SU-DHL-6 (cell line): ENCODE measurements around the gene CHCHD3.

Source experiments
- H2AFZ ChIP-seq: fragments of 200-600 bp; sonication (generic); 2 replicates; pipeline ENCODE4 v1.6.1; 2014; ENCODE audit warnings: low read depth, mild to moderate bottlenecking, moderate library complexity, mixed read lengths, antibody characterized with exemption, low read length; ENCODE audit not compliant: severe bottlenecking
- H3F3A ChIP-seq: fragments of 200-600 bp; shearing (Covaris generic); 2 replicates; pipeline ENCODE4 v1.6.0; 2016; ENCODE audit warnings: antibody characterized with exemption, mild to moderate bottlenecking; ENCODE audit not compliant: insufficient read depth
- H3K27ac ChIP-seq: fragments of 200-600 bp; sonication (generic); 2 replicates; pipeline ENCODE4 v1.5.1; 2016; ENCODE audit warnings: low read depth, mild to moderate bottlenecking, low read length, moderate library complexity, mixed read lengths
- H3K27me3 ChIP-seq: fragments of 200-600 bp; sonication (generic), shearing (Covaris generic); 2 replicates; pipeline ENCODE4 v1.6.0; 2014; ENCODE audit warnings: mild to moderate bottlenecking, low read length
- H3K36me3 ChIP-seq: fragments of 200-600 bp; sonication (generic); 2 replicates; pipeline ENCODE4 v1.6.1; 2014; ENCODE audit warnings: mild to moderate bottlenecking, low read length, mixed read lengths
- H3K4me2 ChIP-seq: fragments of 300-600, 200-600 bp; shearing (Covaris generic), sonication (generic); 2 replicates; pipeline ENCODE4 v1.6.0; 2014; ENCODE audit warnings: low read length, low read depth, mild to moderate bottlenecking; ENCODE audit not compliant: poor library complexity, severe bottlenecking
- H3K4me3 ChIP-seq: fragments of 200-600 bp; sonication (generic); 2 replicates; pipeline ENCODE4 v1.5.1; 2014; ENCODE audit warnings: antibody characterized with exemption, low read length, mild to moderate bottlenecking, mixed read lengths; ENCODE audit not compliant: insufficient read depth, poor library complexity, severe bottlenecking
- H3K79me2 ChIP-seq: fragments of 200-600 bp; sonication (generic); 2 replicates; pipeline ENCODE4 v1.6.1; 2014; ENCODE audit warnings: mild to moderate bottlenecking, low read length, moderate library complexity; ENCODE audit not compliant: insufficient read depth
- H3K9ac ChIP-seq: fragments of 200-600 bp; sonication (generic); 2 replicates; pipeline ENCODE4 v1.7.0; 2014; ENCODE audit warnings: mild to moderate bottlenecking, low read length
- H3K9me2 ChIP-seq: fragments of 200-600 bp; sonication (generic); replicated peaks from 2 replicates; pipeline ENCODE4 v1.6.1; 2014; ENCODE audit warnings: low read length; ENCODE audit not compliant: insufficient read depth
- H3K9me3 ChIP-seq: fragments of 200-600 bp; sonication (generic); 2 replicates; pipeline ENCODE4 v1.6.1; 2014; ENCODE audit warnings: low read length, mixed read lengths; ENCODE audit not compliant: insufficient read depth
- H4K20me1 ChIP-seq: fragments of 200-600 bp; sonication (generic); 2 replicates; pipeline ENCODE4 v1.6.1; 2014; ENCODE audit warnings: low read depth, mild to moderate bottlenecking, antibody characterized with exemption, low read length, moderate library complexity, mixed read lengths
- EZH2phosphoT487 ChIP-seq: fragments of 200-600 bp; sonication (generic), shearing (Covaris generic); conservative IDR thresholded peaks from 2 replicates; pipeline ENCODE4 v1.6.1; 2018; ENCODE audit warnings: mild to moderate bottlenecking, antibody characterized with exemption, low read length, moderate library complexity, mixed read lengths
- TF ChIP-seq, protein P1 (sequence below): fragments of 200-600 bp; sonication (generic); IDR thresholded peaks from one replicate; pipeline ENCODE4 v1.5.1; 2017; ENCODE audit warnings: antibody characterized with exemption, mild to moderate bottlenecking, low read length, moderate library complexity; ENCODE audit not compliant: insufficient read depth, poor library complexity, severe bottlenecking

CHCHD3 gene

DNA sequence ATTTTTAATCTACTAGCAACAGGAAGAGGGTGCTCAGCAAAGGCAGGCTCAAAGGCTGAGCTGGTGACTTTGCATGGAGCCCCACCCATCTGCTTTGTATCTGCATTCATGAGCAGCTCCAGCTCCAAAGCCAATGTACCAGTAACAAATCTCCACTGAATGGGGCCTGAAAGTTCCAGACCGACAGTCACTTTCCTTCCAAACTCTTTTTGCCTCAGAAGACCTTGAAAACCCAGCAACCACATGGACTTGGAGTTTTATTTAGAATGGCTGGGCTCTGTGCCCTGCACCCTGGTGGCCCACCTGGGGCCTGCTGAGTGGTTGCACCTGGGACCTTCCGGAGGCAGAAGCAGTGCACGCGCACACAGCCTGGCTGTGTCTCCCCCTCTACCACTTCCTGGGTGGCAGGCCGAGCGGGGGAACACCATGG lies 310.6 kb downstream of the CHCHD3 start:
- Histone ChIP-seq H3K36me3 (no peaks in the 10 kb centered on the region), H3K79me2 (no peaks in the 10 kb centered on the region), H3K4me3 (no peak overlapping the region), H3F3A (no peaks in the 10 kb centered on the region), H4K20me1 (no peaks in the 10 kb centered on the region), H3K27me3 (no peaks in the 10 kb centered on the region), H2AFZ (peak overlapping the region; percentile 9), H3K27ac (peak overlapping the region; percentile 5; the same call in 1 of the 2 replicates), H3K4me2 (peak overlapping the region; percentile 24), H3K9me3 (peaks cover 10% of the 10 kb centered on the region; the same call in 1 of the 2 replicates), H3K9me2 (no peaks in the 10 kb centered on the region), H3K9ac (no peak overlapping the region)
- no peak for TF ChIP-seq EZH2phosphoT487
- TF ChIP-seq, protein P1, sequence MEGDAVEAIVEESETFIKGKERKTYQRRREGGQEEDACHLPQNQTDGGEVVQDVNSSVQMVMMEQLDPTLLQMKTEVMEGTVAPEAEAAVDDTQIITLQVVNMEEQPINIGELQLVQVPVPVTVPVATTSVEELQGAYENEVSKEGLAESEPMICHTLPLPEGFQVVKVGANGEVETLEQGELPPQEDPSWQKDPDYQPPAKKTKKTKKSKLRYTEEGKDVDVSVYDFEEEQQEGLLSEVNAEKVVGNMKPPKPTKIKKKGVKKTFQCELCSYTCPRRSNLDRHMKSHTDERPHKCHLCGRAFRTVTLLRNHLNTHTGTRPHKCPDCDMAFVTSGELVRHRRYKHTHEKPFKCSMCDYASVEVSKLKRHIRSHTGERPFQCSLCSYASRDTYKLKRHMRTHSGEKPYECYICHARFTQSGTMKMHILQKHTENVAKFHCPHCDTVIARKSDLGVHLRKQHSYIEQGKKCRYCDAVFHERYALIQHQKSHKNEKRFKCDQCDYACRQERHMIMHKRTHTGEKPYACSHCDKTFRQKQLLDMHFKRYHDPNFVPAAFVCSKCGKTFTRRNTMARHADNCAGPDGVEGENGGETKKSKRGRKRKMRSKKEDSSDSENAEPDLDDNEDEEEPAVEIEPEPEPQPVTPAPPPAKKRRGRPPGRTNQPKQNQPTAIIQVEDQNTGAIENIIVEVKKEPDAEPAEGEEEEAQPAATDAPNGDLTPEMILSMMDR, result no peak

DNA sequence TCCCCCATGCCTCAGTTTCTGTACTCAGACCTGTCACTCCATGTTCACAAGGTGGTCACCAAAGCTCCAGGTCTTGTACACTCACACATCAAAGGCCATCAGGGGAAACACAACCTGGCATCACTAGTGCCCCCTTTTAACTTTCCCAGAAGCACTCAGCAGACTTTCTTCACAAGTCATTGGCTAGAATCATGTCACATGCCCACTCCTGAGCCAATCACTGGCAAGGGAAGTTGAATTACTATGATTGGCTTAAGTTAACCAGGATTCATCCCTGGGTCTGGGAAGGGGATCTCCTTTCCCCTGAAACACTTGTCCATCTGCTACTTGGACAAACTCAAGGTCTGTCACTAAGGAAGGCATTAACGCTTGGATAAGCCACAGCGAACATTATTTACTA lies 311.8 kb downstream of the CHCHD3 start:
- Histone ChIP-seq H3K9me2 (no peaks in the 10 kb centered on the region), H3K79me2 (no peaks in the 10 kb centered on the region), H3F3A (no peaks in the 10 kb centered on the region), H4K20me1 (no peaks in the 10 kb centered on the region), H3K4me3 (no peak overlapping the region), H3K27me3 (no peaks in the 10 kb centered on the region), H2AFZ (no peak overlapping the region), H3K4me2 (no peak overlapping the region), H3K36me3 (no peaks in the 10 kb centered on the region), H3K9me3 (peaks cover 10% of the 10 kb centered on the region; the same call in 1 of the 2 replicates), H3K9ac (no peak overlapping the region), H3K27ac (no peak overlapping the region)
- TF ChIP-seq, protein P1, result no peak
- no peak for TF ChIP-seq EZH2phosphoT487

DNA sequence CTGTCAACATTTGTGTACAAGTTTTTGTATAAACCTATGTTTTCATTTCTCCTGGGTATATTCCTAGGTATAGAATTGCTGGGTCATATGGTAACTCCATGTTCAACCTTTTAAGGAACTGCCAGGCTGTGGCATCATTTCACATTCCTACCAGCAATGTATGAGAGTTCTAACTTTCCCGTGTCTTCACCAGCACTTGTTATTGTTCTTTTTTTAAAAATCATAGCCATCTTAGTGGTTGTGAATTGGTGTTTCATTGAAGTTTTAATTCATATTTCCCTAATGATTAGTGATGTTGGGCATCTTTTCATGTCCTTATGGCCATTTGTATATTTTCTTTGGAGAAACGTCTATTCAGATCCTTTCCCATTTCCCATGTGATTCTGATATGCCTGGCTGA lies 312.6 kb downstream of the CHCHD3 start:
- no peaks in the 10 kb centered on the region for H3K9me2 ChIP-seq
- H3K27ac ChIP-seq, result no peak overlapping the region
- no peaks in the 10 kb centered on the region for H3K36me3 ChIP-seq
- H3K79me2 ChIP-seq, result no peaks in the 10 kb centered on the region
- TF ChIP-seq, protein P1, result no peak
- no peak for TF ChIP-seq EZH2phosphoT487
- H4K20me1 ChIP-seq, result no peaks in the 10 kb centered on the region
- no peaks in the 10 kb centered on the region for H3F3A ChIP-seq
- H3K27me3 ChIP-seq, result no peaks in the 10 kb centered on the region
- H3K9me3 ChIP-seq, result peaks cover 10% of the 10 kb centered on the region; the same call in 1 of the 2 replicates
- no peak overlapping the region for H3K4me3 ChIP-seq
- no peak overlapping the region for H2AFZ ChIP-seq
- H3K9ac ChIP-seq, result no peak overlapping the region
- H3K4me2 ChIP-seq, result no peak overlapping the region

DNA sequence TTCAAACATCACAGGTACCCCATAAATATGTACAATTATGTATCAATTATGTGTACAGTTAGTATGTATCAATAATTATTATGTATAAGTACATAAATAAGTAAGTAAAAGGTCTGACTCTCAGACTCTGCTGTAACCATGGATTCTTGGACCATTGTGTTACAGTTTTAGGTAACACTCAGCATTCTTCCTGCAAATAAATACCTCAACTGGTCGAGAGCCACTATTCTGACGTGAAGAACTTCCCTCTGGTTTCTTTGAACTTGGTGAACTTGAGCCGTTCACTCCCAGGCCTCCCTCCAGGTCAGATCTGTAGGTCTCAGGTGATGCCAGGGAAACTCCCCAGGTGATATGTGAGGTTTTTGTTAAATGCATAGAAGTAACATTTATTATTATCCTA lies 313.8 kb downstream of the CHCHD3 start:
- Histone ChIP-seq H4K20me1 (no peaks in the 10 kb centered on the region), H3K36me3 (no peaks in the 10 kb centered on the region), H3K4me2 (no peak overlapping the region), H3K9me3 (peaks cover 10% of the 10 kb centered on the region; the same call in 1 of the 2 replicates), H3K79me2 (no peaks in the 10 kb centered on the region), H3K27me3 (no peaks in the 10 kb centered on the region), H3K4me3 (no peak overlapping the region), H3K27ac (no peak overlapping the region), H3K9me2 (no peaks in the 10 kb centered on the region), H3F3A (no peaks in the 10 kb centered on the region), H3K9ac (no peak overlapping the region), H2AFZ (no peak overlapping the region)
- no peak for TF ChIP-seq EZH2phosphoT487
- TF ChIP-seq, protein P1, result no peak
